ENCODE measurements around the gene SLC25A42. TPM values are rescaled to one million over a fixed set of nuclear protein-coding genes. Genes with fewer than 3 reads are reported as not detected.

SLC25A42 gene
- total RNA-seq, 1 donor from 2014 or later, result 7.5 TPM

DNA sequence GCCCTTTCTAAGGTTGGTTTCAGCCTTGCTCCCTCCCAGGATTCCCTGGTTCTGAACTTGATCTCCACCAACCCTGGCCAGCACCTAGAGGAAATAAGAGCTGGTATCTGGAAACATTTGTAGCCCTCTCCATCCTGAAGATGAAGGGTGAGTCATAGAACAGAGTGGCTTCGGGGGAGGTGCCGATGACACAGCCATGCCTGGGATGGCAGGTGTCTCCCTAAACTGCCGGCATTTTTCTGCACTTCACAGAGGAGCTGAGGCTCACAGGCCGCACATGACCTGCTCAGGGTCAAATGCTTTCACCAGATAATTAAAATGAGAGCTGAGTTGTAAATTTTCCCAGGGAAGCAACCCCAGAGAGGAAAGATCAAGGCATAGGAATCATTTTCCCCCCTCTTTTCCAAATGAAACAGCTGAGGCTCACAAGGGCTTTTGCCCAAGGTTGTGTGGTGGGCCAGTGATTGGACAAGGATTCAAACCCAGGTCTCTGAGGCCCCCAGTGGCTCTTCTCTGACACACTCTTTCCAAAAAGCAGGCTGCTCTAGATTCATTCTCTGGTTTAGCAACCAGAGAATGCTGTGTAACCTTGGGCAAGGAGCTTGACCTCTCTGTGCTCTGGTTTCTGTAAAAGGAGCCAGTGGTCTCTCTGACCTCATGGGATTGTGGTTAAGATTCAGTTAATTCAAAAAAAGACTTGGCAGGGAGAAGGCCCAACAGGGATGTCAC lies 1.2 kb upstream of the SLC25A42 start:
- Mint-ChIP-seq H3K27ac (ENCODE audit: unreplicated experiment) (no peak overlapping the region), H3K4me3 (ENCODE audit: unreplicated experiment) (peak overlapping the region; percentile 89), H3K27me3 (ENCODE audit: unreplicated experiment) (peaks cover 10% of the 10 kb centered on the region), H3K36me3 (ENCODE audit: low read depth, unreplicated experiment) (peaks cover 4% of the 10 kb centered on the region), H3K4me1 (ENCODE audit: unreplicated experiment) (peaks cover 18% of the 10 kb centered on the region), H3K9me3 (ENCODE audit: unreplicated experiment) (no peaks in the 10 kb centered on the region)
- no peak for TF ChIP-seq CTCF (IDR thresholded peaks at IDR 0.05; ENCODE audit: unreplicated experiment)
- DNase-seq (ENCODE audit: low spot score), result no peak

DNA sequence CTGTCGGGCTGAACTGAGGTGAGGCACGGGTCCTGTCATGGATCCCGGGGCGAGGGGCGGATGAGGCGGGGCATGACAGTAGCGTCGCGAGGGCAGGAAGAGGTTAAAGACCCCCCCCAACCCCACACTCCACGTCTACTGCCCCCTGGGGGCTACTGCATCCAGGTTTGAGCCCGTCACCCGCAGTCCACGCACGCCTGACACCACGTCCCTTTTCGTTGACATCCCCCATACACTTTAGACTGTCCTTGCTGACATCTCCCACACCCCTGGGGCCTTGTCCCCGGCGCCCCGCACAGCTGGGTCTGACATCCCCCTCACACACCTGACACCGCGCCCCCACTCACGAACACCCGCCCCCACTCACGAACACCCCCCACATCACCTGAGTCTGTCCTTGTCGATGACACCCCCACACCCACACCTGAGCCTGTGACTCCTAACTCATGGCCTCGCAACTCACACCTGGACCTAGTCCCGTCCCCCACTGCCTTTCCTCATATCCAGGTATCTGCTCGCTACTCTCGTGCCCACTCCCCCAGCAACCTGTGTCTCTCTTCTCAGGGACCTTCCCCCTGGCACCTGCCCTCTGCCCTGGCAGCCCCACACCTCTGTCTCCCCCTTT lies 416 bp downstream of the SLC25A42 start:
- peak; percentile 62 for DNase-seq (ENCODE audit: low spot score)
- Mint-ChIP-seq H3K27me3 (ENCODE audit: unreplicated experiment) (peaks cover 10% of the 10 kb centered on the region), H3K4me3 (ENCODE audit: unreplicated experiment) (peak overlapping the region; percentile 89), H3K9me3 (ENCODE audit: unreplicated experiment) (no peaks in the 10 kb centered on the region), H3K4me1 (ENCODE audit: unreplicated experiment) (peaks cover 18% of the 10 kb centered on the region), H3K27ac (ENCODE audit: unreplicated experiment) (no peak overlapping the region), H3K36me3 (ENCODE audit: low read depth, unreplicated experiment) (no peaks in the 10 kb centered on the region)
- peak; percentile 25 for TF ChIP-seq CTCF (IDR thresholded peaks at IDR 0.05; ENCODE audit: unreplicated experiment)

- H3K4me3 Mint-ChIP-seq (ENCODE audit: unreplicated experiment), result peak overlapping the region; percentile 89
- no peaks in the 10 kb centered on the region for H3K9me3 Mint-ChIP-seq (ENCODE audit: unreplicated experiment)
- TF ChIP-seq CTCF (IDR thresholded peaks at IDR 0.05; ENCODE audit: unreplicated experiment), result no peak
- peaks cover 14% of the 10 kb centered on the region for H3K4me1 Mint-ChIP-seq (ENCODE audit: unreplicated experiment)
- peak overlapping the region; percentile 42 for H3K27ac Mint-ChIP-seq (ENCODE audit: unreplicated experiment)
- DNase-seq (ENCODE audit: low spot score), result no peak
- no peaks in the 10 kb centered on the region for H3K36me3 Mint-ChIP-seq (ENCODE audit: low read depth, unreplicated experiment)
- H3K27me3 Mint-ChIP-seq (ENCODE audit: unreplicated experiment), result peaks cover 8% of the 10 kb centered on the region
Observed at GRCh38 chr19:19064811-19065745, 1.3 kb downstream of the SLC25A42 start.

DNA sequence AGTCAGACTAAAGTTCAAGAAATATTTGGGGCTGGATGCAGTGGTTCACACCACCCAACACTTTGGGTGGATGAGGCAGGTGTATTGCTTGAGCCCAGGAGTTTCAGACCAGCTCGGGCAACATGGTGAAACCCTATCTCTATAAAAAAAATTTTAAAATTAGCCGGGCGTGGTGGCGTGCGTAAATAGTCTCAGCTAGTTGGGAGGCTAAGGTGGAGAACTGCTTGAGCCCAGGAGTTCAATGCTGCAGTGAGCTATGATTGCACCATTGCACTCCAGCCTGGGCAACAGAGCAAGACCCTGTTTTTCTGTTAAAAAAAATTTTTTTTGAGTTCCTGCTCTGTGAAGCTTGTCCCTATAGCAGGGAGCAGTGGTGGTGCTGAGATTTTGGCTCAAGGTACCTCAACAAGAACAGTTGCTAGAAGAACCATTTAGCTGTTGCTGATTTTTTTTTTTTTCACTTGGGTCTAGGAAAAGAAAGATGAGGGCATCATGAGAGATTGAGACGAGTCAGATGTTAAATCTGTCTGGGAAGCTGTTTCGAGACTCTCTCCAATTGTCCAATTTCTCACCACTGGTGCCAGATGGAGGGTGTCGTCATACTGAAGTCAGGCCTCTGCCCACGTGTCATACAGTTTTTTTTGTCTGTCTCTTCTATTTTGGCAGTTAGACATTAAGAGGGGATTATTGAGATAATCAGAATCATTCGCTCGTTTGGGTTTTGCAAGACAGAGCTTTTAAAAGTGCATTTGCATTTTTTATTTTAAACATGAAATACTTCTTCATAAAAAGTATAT lies 3.7 kb downstream of the SLC25A42 start:
- Mint-ChIP-seq H3K27me3 (ENCODE audit: unreplicated experiment) (peaks cover 4% of the 10 kb centered on the region), H3K36me3 (ENCODE audit: low read depth, unreplicated experiment) (no peaks in the 10 kb centered on the region), H3K27ac (ENCODE audit: unreplicated experiment) (no peak overlapping the region), H3K4me1 (ENCODE audit: unreplicated experiment) (peaks cover 12% of the 10 kb centered on the region), H3K9me3 (ENCODE audit: unreplicated experiment) (no peaks in the 10 kb centered on the region), H3K4me3 (ENCODE audit: unreplicated experiment) (no peak overlapping the region)
- TF ChIP-seq CTCF (IDR thresholded peaks at IDR 0.05; ENCODE audit: unreplicated experiment), result no peak
- DNase-seq (ENCODE audit: low spot score), result no peak

All from endothelial cell (in vitro differentiated cells).